PC-9 (cell line): Measurements from ENCODE around the gene PRKAG2.

Experiments
- CTCF ChIP-seq: fragments of 200-600 bp; sonication (generic); conservative IDR thresholded peaks from 2 replicates; pipeline ENCODE4 v1.6.1; 2017; ENCODE audit warnings: mixed run types, antibody characterized with exemption, mild to moderate bottlenecking, moderate library complexity
- EZH2 ChIP-seq: fragments of 200-600 bp; sonication (generic); IDR thresholded peaks from 2 replicates; pipeline ENCODE4 v1.8.0; 2017; ENCODE audit warnings: antibody characterized with exemption, low read depth

DNA sequence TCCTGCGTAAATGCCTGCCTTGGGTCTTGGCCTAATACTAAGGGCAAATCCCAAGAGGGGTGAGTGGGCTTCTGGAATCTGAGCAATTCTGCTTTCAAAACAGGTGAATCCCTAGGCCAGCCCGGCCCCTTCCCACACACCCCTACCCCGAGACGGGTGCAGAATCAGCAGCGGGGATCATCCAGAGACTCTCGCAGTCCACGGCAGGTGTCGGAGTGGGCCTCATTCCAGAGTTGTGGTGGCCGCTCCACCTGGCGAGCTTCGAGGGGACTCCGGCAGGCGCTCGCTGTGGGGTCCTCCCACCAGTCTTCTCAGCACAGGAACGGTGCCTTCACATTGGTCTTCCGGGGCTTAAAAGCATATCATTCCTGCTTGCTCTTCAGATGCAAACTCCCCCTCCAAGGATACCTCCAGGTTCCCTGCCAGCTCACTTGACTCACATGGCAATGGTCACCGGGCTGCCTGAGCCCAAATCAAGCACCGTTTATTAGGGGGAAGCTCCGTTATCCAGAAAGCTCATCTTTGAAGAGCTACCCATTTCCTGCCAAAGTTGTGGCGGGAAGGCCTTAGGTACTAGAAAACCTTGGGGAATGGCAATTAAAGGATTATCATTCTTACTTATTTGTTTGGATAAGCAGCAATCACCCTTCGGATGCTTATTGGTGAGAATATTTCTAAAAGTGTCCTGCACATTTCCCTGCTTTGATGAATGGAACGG lies 67.6 kb downstream of the PRKAG2 start:
- TF ChIP-seq CTCF = no peak
- TF ChIP-seq EZH2 = no peak
